ENCODE data around the gene CHD6. TPM values are rescaled to one million over a fixed set of nuclear protein-coding genes. Genes with fewer than 3 reads are reported as not detected.

The CHD6 gene
- total RNA-seq, 1 donor from 2014 or later: 19.7 TPM

GRCh38 chr20:41586772-41587171 lies 31.4 kb downstream of the CHD6 start:
- DNase-seq (ENCODE audit: low read depth, low spot score): no peak

- DNase-seq (ENCODE audit: low read depth, low spot score): no peak
Measured at GRCh38 chr20:41580350-41580749, 37.8 kb downstream of the CHD6 start.

- DNase-seq (ENCODE audit: low read depth, low spot score): no peak
Measured at GRCh38 chr20:41577129-41578009, 40.8 kb downstream of the CHD6 start.

- no peak for DNase-seq (ENCODE audit: low read depth, low spot score)
Measured at GRCh38 chr20:41575412-41575811, 42.8 kb downstream of the CHD6 start.

GRCh38 chr20:41574802-41575389 lies 43.3 kb downstream of the CHD6 start:
- DNase-seq (ENCODE audit: low read depth, low spot score): no peak

GRCh38 chr20:41573955-41574354 lies 44.2 kb downstream of the CHD6 start:
- DNase-seq (ENCODE audit: low read depth, low spot score): no peak

GRCh38 chr20:41572010-41572572 lies 46.1 kb downstream of the CHD6 start:
- DNase-seq (ENCODE audit: low read depth, low spot score): no peak

GRCh38 chr20:41571006-41571405 lies 47.2 kb downstream of the CHD6 start:
- no peak for DNase-seq (ENCODE audit: low read depth, low spot score)

GRCh38 chr20:41570557-41570956 lies 47.6 kb downstream of the CHD6 start:
- no peak for DNase-seq (ENCODE audit: low read depth, low spot score)

- no peak for DNase-seq (ENCODE audit: low read depth, low spot score)
Measured at GRCh38 chr20:41567615-41568014, 50.6 kb downstream of the CHD6 start.

- no peak for DNase-seq (ENCODE audit: low read depth, low spot score)
Measured at GRCh38 chr20:41566896-41567527, 51.2 kb downstream of the CHD6 start.

- no peak for DNase-seq (ENCODE audit: low read depth, low spot score)
Measured at GRCh38 chr20:41563087-41563486, 55.1 kb downstream of the CHD6 start.

GRCh38 chr20:41560970-41561369 lies 57.2 kb downstream of the CHD6 start:
- DNase-seq (ENCODE audit: low read depth, low spot score): no peak

GRCh38 chr20:41559658-41560057 lies 58.5 kb downstream of the CHD6 start:
- no peak for DNase-seq (ENCODE audit: low read depth, low spot score)

GRCh38 chr20:41553142-41553879 lies 64.9 kb downstream of the CHD6 start:
- DNase-seq (ENCODE audit: low read depth, low spot score): no peak

GRCh38 chr20:41552295-41553068 lies 65.7 kb downstream of the CHD6 start:
- DNase-seq (ENCODE audit: low read depth, low spot score): no peak

GRCh38 chr20:41551011-41551705 lies 67.0 kb downstream of the CHD6 start:
- no peak for DNase-seq (ENCODE audit: low read depth, low spot score)

GRCh38 chr20:41547221-41547620 lies 71.0 kb downstream of the CHD6 start:
- no peak for DNase-seq (ENCODE audit: low read depth, low spot score)

- no peak for DNase-seq (ENCODE audit: low read depth, low spot score)
Measured at GRCh38 chr20:41546535-41546934, 71.6 kb downstream of the CHD6 start.

GRCh38 chr20:41544472-41544871 lies 73.7 kb downstream of the CHD6 start:
- DNase-seq (ENCODE audit: low read depth, low spot score): no peak
